Stromal cell of bone marrow (primary cell): ENCODE data around the gene ALAD.

Experiments
- DNase-seq: peaks from one replicate; pipeline ENCODE4 v3.0.0-alpha.2; 2012; ENCODE audit warnings: low read depth

The ALAD gene

GRCh38 chr9:113345671-113346070, 55.4 kb downstream of the ALAD start:
- DNase-seq, result no peak

GRCh38 chr9:113345190-113345589, 55.9 kb downstream of the ALAD start:
- DNase-seq, result no peak

GRCh38 chr9:113343732-113344231, 57.3 kb downstream of the ALAD start:
- peak; percentile 94 for DNase-seq

GRCh38 chr9:113341712-113342410, 59.2 kb downstream of the ALAD start:
- no peak for DNase-seq

- DNase-seq, result peak; percentile 79
Measured at GRCh38 chr9:113340011-113340699, 60.9 kb downstream of the ALAD start, which contains the start of gene WDR31. WDR31 (minus strand) TSS chr9:113340275; CDS start chr9:113332022, 8,253 bp downstream.

- no peak for DNase-seq
Measured at GRCh38 chr9:113337714-113338113, 63.4 kb downstream of the ALAD start.
